Endodermal cell (in vitro differentiated cells): ENCODE measurements around the gene GCK. TPM values are rescaled to one million over a fixed set of nuclear protein-coding genes. Genes with fewer than 3 reads are reported as not detected.

Experiments
- DNase-seq: peaks from one replicate; pipeline ENCODE4 v3.0.0-alpha.2; 2017
- H3K27ac ChIP-seq: 2 replicates; pipeline ENCODE4 v1.5.1; 2013; ENCODE audit warnings: mild to moderate bottlenecking, low read depth, low read length, moderate library complexity
- H3K27me3 ChIP-seq: 2 replicates; pipeline ENCODE4 v1.6.1; 2013; ENCODE audit warnings: mild to moderate bottlenecking, low read length, moderate library complexity; ENCODE audit not compliant: insufficient read depth, control insufficient read depth, poor library complexity, severe bottlenecking
- H3K36me3 ChIP-seq: 2 replicates; pipeline ENCODE4 v1.7.0; 2013; ENCODE audit warnings: mild to moderate bottlenecking, low read length, moderate library complexity; ENCODE audit not compliant: control insufficient read depth, insufficient read depth
- H3K4me1 ChIP-seq: one replicate; pipeline ENCODE4 v1.7.0; 2013; ENCODE audit warnings: low read length; ENCODE audit not compliant: control insufficient read depth, insufficient read depth
- H3K4me3 ChIP-seq: 2 replicates; pipeline ENCODE4 v1.5.1; 2013; ENCODE audit warnings: mild to moderate bottlenecking, low read length, moderate library complexity
- H3K9ac ChIP-seq: 2 replicates; pipeline ENCODE4 v1.6.1; 2013; ENCODE audit warnings: mild to moderate bottlenecking, low read length, moderate library complexity; ENCODE audit not compliant: poor library complexity, severe bottlenecking; ENCODE audit errors: extremely low read depth
- H3K9me3 ChIP-seq: 2 replicates; pipeline ENCODE4 v1.6.1; 2013; ENCODE audit warnings: mild to moderate bottlenecking, low read length, moderate library complexity; ENCODE audit not compliant: control insufficient read depth
- H3K27ac Mint-ChIP-seq: 2 replicates; pipeline ENCODE4 v1.8.0; 2020; ENCODE audit warnings: mixed read lengths
- H3K27me3 Mint-ChIP-seq: 2 replicates; pipeline ENCODE4 v1.8.0; 2021; ENCODE audit warnings: mild to moderate bottlenecking, mixed read lengths; ENCODE audit not compliant: insufficient read depth
- H3K36me3 Mint-ChIP-seq: 2 replicates; pipeline ENCODE4 v1.8.0; 2020; ENCODE audit warnings: low read depth, mixed read lengths
- H3K4me1 Mint-ChIP-seq: 2 replicates; pipeline ENCODE4 v1.8.0; 2020; ENCODE audit warnings: mixed read lengths
- H3K4me3 Mint-ChIP-seq: 2 replicates; pipeline ENCODE4 v1.8.0; 2020; ENCODE audit warnings: mild to moderate bottlenecking, moderate library complexity, mixed read lengths
- H3K9me3 Mint-ChIP-seq: 2 replicates; pipeline ENCODE4 v1.8.0; 2020; ENCODE audit warnings: mild to moderate bottlenecking, mixed read lengths
- CTCF ChIP-seq: fragments of 200-600 bp; sonication (generic); conservative IDR thresholded peaks from 2 replicates; pipeline ENCODE4 v1.5.0; 2021; ENCODE audit warnings: antibody characterized with exemption, mild to moderate bottlenecking
- WGBS, 2 experiments: methylation state at CpG; one replicate each; pipeline versions ENCODE4 v1.1.5 to v1.1.7; 2013; ENCODE audit warnings: missing lambda C conversion rate in 2 of 2, mixed read lengths in 1 of 2; ENCODE audit not compliant: insufficient coverage in 1 of 2, insufficient read length in 1 of 2; 5-methylcytosine and 5-hydroxymethylcytosine counted together
- total RNA-seq, 2 donors: library from RNA; stranded (reverse); fragmentation: NEBNext Ultra II Directional in 1 of 2; extraction: Animal tissue kit (Norgen Biotek cat#: 25700) in 1 of 2; gene quantifications; 2 replicates in 1 of 2; 3 replicates in 1 of 2; pipeline ENCODE4 v1.2.1, GENCODE V29; 2021

Gene GCK
- total RNA-seq, 2 donors from 2014 or later = 0.29 to 0.48 TPM

- Mint-ChIP-seq H3K27me3 (no peaks in the 10 kb centered on the region), H3K36me3 (no peaks in the 10 kb centered on the region), H3K27ac (no peak overlapping the region), H3K4me1 (peaks cover 5% of the 10 kb centered on the region), H3K9me3 (no peaks in the 10 kb centered on the region), H3K4me3 (no peak overlapping the region)
- H3K36me3 ChIP-seq = no peaks in the 10 kb centered on the region
- H3K27ac ChIP-seq = no peak overlapping the region
- no peaks in the 10 kb centered on the region for H3K27me3 ChIP-seq
- H3K4me1 ChIP-seq = peaks cover 5% of the 10 kb centered on the region
- peak; percentile 79 for DNase-seq
- H3K9me3 ChIP-seq = no peaks in the 10 kb centered on the region
- no peak overlapping the region for H3K9ac ChIP-seq
- H3K4me3 ChIP-seq = no peak overlapping the region
- 33 to 74% methylated on average over 1 to 4 of the region's 4 CpGs for WGBS, 2 experiments
- peak; percentile 53 for TF ChIP-seq CTCF
These were observed 47.1 kb upstream of the GCK start for GRCh38 chr7:44236333-44236728.

- H3K27me3 Mint-ChIP-seq = no peaks in the 10 kb centered on the region
- WGBS, 2 experiments = 91 to 92% methylated on average over 13 to 22 of the region's 22 CpGs
These were observed 46.5 kb upstream of the GCK start for GRCh38 chr7:44235582-44236332.

GRCh38 chr7:44235066-44235465, 45.8 kb upstream of the GCK start:
- no peak overlapping the region for H3K4me3 ChIP-seq
- DNase-seq = no peak
- Mint-ChIP-seq H3K4me3 (no peak overlapping the region), H3K27ac (no peak overlapping the region), H3K27me3 (no peaks in the 10 kb centered on the region), H3K36me3 (no peaks in the 10 kb centered on the region), H3K4me1 (no peaks in the 10 kb centered on the region), H3K9me3 (no peaks in the 10 kb centered on the region)
- WGBS, 2 experiments = 90 to 96% methylated on average over 4 to 7 of the region's 8 CpGs
- H3K36me3 ChIP-seq = no peaks in the 10 kb centered on the region
- no peak overlapping the region for H3K9ac ChIP-seq
- H3K27ac ChIP-seq = no peak overlapping the region
- no peaks in the 10 kb centered on the region for H3K4me1 ChIP-seq
- no peak for TF ChIP-seq CTCF
- no peaks in the 10 kb centered on the region for H3K9me3 ChIP-seq
- no peaks in the 10 kb centered on the region for H3K27me3 ChIP-seq

More at GRCh38 chr7:44235582-44236332, 46.5 kb upstream of the GCK start:
- no peaks in the 10 kb centered on the region for H3K36me3 Mint-ChIP-seq
- Histone ChIP-seq H3K4me1 (peaks cover under 1% of the 10 kb centered on the region), H3K4me3 (no peak overlapping the region), H3K27ac (no peak overlapping the region), H3K9ac (no peak overlapping the region), H3K9me3 (no peaks in the 10 kb centered on the region), H3K27me3 (no peaks in the 10 kb centered on the region), H3K36me3 (no peaks in the 10 kb centered on the region)
- no peak overlapping the region for H3K4me3 Mint-ChIP-seq
- TF ChIP-seq CTCF = no peak
- no peak for DNase-seq
- H3K4me1 Mint-ChIP-seq = peaks cover 1% of the 10 kb centered on the region
- no peaks in the 10 kb centered on the region for H3K9me3 Mint-ChIP-seq
- H3K27ac Mint-ChIP-seq = no peak overlapping the region
